ES-I3 (cell line): ENCODE results near the gene KCNJ6.

Source experiments
- H3K36me3 ChIP-seq: 2 replicates; pipeline ENCODE4 v1.6.1; 2013; ENCODE audit warnings: mild to moderate bottlenecking, low read length, control low read depth, moderate library complexity; ENCODE audit not compliant: insufficient read depth
- H3K4me1 ChIP-seq: 2 replicates; pipeline ENCODE4 v1.6.1; 2013; ENCODE audit warnings: mild to moderate bottlenecking, control low read depth, low read length; ENCODE audit not compliant: insufficient read depth
- H3K9ac ChIP-seq: 2 replicates; pipeline ENCODE4 v1.6.1; 2013; ENCODE audit warnings: low read depth, mild to moderate bottlenecking, low read length, moderate library complexity
- H3K9me3 ChIP-seq: 2 replicates; pipeline ENCODE4 v1.6.1; 2013; ENCODE audit warnings: mild to moderate bottlenecking, low read length, moderate library complexity; ENCODE audit not compliant: control insufficient read depth, insufficient read depth

The KCNJ6 gene

GRCh38 chr21:37636152-37636860 is 280.0 kb downstream of the KCNJ6 start:
- Histone ChIP-seq H3K36me3 (no peaks in the 10 kb centered on the region), H3K9me3 (no peaks in the 10 kb centered on the region), H3K9ac (no peak overlapping the region), H3K4me1 (peaks cover 8% of the 10 kb centered on the region)

- 0 out of 2 replicates have a peak, but pooled peaks cover 3% of the 10 kb centered on the region for H3K9me3 ChIP-seq
- H3K36me3 ChIP-seq, result no peaks in the 10 kb centered on the region; the same call in 1 of the 2 replicates
- peak overlapping the region; percentile 45 for H3K9ac ChIP-seq
- H3K4me1 ChIP-seq, result peaks cover 13% of the 10 kb centered on the region
These were observed 284.7 kb downstream of the KCNJ6 start for GRCh38 chr21:37631319-37632117.

GRCh38 chr21:37630872-37631271 is 285.4 kb downstream of the KCNJ6 start:
- H3K9me3 ChIP-seq, result 0 out of 2 replicates have a peak, but pooled peaks cover 3% of the 10 kb centered on the region
- peaks cover 10% of the 10 kb centered on the region for H3K4me1 ChIP-seq
- no peak overlapping the region for H3K9ac ChIP-seq
- no peaks in the 10 kb centered on the region; the same call in 1 of the 2 replicates for H3K36me3 ChIP-seq

GRCh38 chr21:37628362-37628761 is 287.9 kb downstream of the KCNJ6 start:
- no peaks in the 10 kb centered on the region; the same call in 1 of the 2 replicates for H3K36me3 ChIP-seq
- H3K4me1 ChIP-seq, result peaks cover 17% of the 10 kb centered on the region
- no peak overlapping the region for H3K9ac ChIP-seq
- H3K9me3 ChIP-seq, result 0 out of 2 replicates have a peak, but pooled peaks cover 3% of the 10 kb centered on the region

- H3K9ac ChIP-seq, result no peak overlapping the region
- no peaks in the 10 kb centered on the region; the same call in 1 of the 2 replicates for H3K36me3 ChIP-seq
- H3K9me3 ChIP-seq, result 0 out of 2 replicates have a peak, but pooled peaks cover 3% of the 10 kb centered on the region
- H3K4me1 ChIP-seq, result peaks cover 22% of the 10 kb centered on the region
These were observed 288.7 kb downstream of the KCNJ6 start for GRCh38 chr21:37627561-37627960.

GRCh38 chr21:37627074-37627473 is 289.2 kb downstream of the KCNJ6 start:
- no peaks in the 10 kb centered on the region; the same call in 1 of the 2 replicates for H3K36me3 ChIP-seq
- H3K9ac ChIP-seq, result no peak overlapping the region
- H3K4me1 ChIP-seq, result peaks cover 22% of the 10 kb centered on the region
- 0 out of 2 replicates have a peak, but pooled peaks cover 3% of the 10 kb centered on the region for H3K9me3 ChIP-seq

GRCh38 chr21:37626320-37626719 is 289.9 kb downstream of the KCNJ6 start:
- H3K36me3 ChIP-seq, result no peaks in the 10 kb centered on the region; the same call in 1 of the 2 replicates
- peaks cover 18% of the 10 kb centered on the region for H3K4me1 ChIP-seq
- no peak overlapping the region for H3K9ac ChIP-seq
- 0 out of 2 replicates have a peak, but pooled peaks cover 3% of the 10 kb centered on the region for H3K9me3 ChIP-seq

- H3K9me3 ChIP-seq, result 0 out of 2 replicates have a peak, but pooled peaks cover 3% of the 10 kb centered on the region
- H3K9ac ChIP-seq, result no peak overlapping the region
- H3K4me1 ChIP-seq, result peaks cover 11% of the 10 kb centered on the region
- H3K36me3 ChIP-seq, result no peaks in the 10 kb centered on the region; the same call in 1 of the 2 replicates
These were observed 292.6 kb downstream of the KCNJ6 start for GRCh38 chr21:37623689-37624088.

- Histone ChIP-seq H3K9me3 (no peaks in the 10 kb centered on the region), H3K9ac (no peak overlapping the region), H3K4me1 (peaks cover 11% of the 10 kb centered on the region), H3K36me3 (no peaks in the 10 kb centered on the region; the same call in 1 of the 2 replicates)
These were observed 293.1 kb downstream of the KCNJ6 start for GRCh38 chr21:37623183-37623582.

GRCh38 chr21:37622755-37623154 is 293.5 kb downstream of the KCNJ6 start:
- Histone ChIP-seq H3K9ac (no peak overlapping the region), H3K36me3 (no peaks in the 10 kb centered on the region; the same call in 1 of the 2 replicates), H3K4me1 (peaks cover 11% of the 10 kb centered on the region), H3K9me3 (no peaks in the 10 kb centered on the region)

GRCh38 chr21:37620401-37620800 is 295.9 kb downstream of the KCNJ6 start:
- no peaks in the 10 kb centered on the region for H3K9me3 ChIP-seq
- peaks cover 11% of the 10 kb centered on the region; the same call in 1 of the 2 replicates for H3K4me1 ChIP-seq
- H3K36me3 ChIP-seq, result no peaks in the 10 kb centered on the region
- H3K9ac ChIP-seq, result no peak overlapping the region

GRCh38 chr21:37619464-37619974 is 296.7 kb downstream of the KCNJ6 start:
- peaks cover 11% of the 10 kb centered on the region; the same call in 1 of the 2 replicates for H3K4me1 ChIP-seq
- H3K9ac ChIP-seq, result no peak overlapping the region
- H3K9me3 ChIP-seq, result no peaks in the 10 kb centered on the region
- no peaks in the 10 kb centered on the region for H3K36me3 ChIP-seq

GRCh38 chr21:37618081-37618480 is 298.2 kb downstream of the KCNJ6 start:
- H3K36me3 ChIP-seq, result no peaks in the 10 kb centered on the region
- H3K9me3 ChIP-seq, result no peaks in the 10 kb centered on the region
- H3K4me1 ChIP-seq, result peaks cover 2% of the 10 kb centered on the region; the same call in 1 of the 2 replicates
- H3K9ac ChIP-seq, result no peak overlapping the region

GRCh38 chr21:37615962-37616361 is 300.3 kb downstream of the KCNJ6 start:
- no peaks in the 10 kb centered on the region for H3K4me1 ChIP-seq
- H3K36me3 ChIP-seq, result no peaks in the 10 kb centered on the region
- H3K9me3 ChIP-seq, result peaks cover 2% of the 10 kb centered on the region; the same call in 1 of the 2 replicates
- no peak overlapping the region for H3K9ac ChIP-seq
